ENCODE results near the gene ZNF529. TPM values are rescaled to one million over a fixed set of nuclear protein-coding genes. Genes with fewer than 3 reads are reported as not detected.

Gene ZNF529
- total RNA-seq, 1 experiment from 2014 or later, result 16.9 TPM

GRCh38 chr19:36605877-36606478 is 32.9 kb upstream of the ZNF529 start:
- Histone ChIP-seq H2AK5ac (ENCODE audit: insufficient read length, low read length) (no peak overlapping the region), H2BK15ac (ENCODE audit: low read depth, low read length) (no peak overlapping the region), H3K4ac (ENCODE audit: low read depth, low read length) (no peak overlapping the region), H3K9me3 (ENCODE audit: control insufficient read depth, low read depth, low read length) (no peaks in the 10 kb centered on the region), H2BK12ac (ENCODE audit: insufficient read length, low read depth, low read length) (no peak overlapping the region), H3K79me1 (ENCODE audit: insufficient read depth, low read depth, low read length, poor library complexity, severe bottlenecking) (no peaks in the 10 kb centered on the region), H3K4me1 (ENCODE audit: insufficient read depth, low read length) (no peaks in the 10 kb centered on the region; the same call in 1 of the 2 replicates), H3T11ph (ENCODE audit: low read length) (no peak overlapping the region), H4K91ac (ENCODE audit: insufficient read length, low read depth, low read length) (no peak overlapping the region), H4K8ac (replicated peaks; ENCODE audit: insufficient read length, low read depth, low read length) (no peak overlapping the region), H3K18ac (ENCODE audit: insufficient read length, low read depth, low read length) (no peak overlapping the region), H3K56ac (ENCODE audit: insufficient read length, low read depth, low read length) (no peak overlapping the region), H2BK20ac (ENCODE audit: low read depth, low read length, poor library complexity, severe bottlenecking) (no peak overlapping the region), H3K23me2 (ENCODE audit: insufficient read length, low read depth, low read length, poor library complexity, severe bottlenecking) (no peaks in the 10 kb centered on the region), H4K20me1 (ENCODE audit: control insufficient read depth, insufficient read depth, insufficient read length) (no peaks in the 10 kb centered on the region), H3K79me2 (ENCODE audit: insufficient read depth, low read length) (no peaks in the 10 kb centered on the region), H2BK120ac (ENCODE audit: low read depth, low read length, poor library complexity, severe bottlenecking) (no peak overlapping the region), H3K27ac (ENCODE audit: insufficient read length, low read depth, low read length) (no peak overlapping the region), H3K4me2 (ENCODE audit: insufficient read depth, insufficient read length, low read length) (peak overlapping the region; percentile 79), H2AFZ (ENCODE audit: low read length) (no peak overlapping the region), H3K9ac (ENCODE audit: extremely low read depth, insufficient read length, low read length) (peak overlapping the region; percentile 20), H4K5ac (ENCODE audit: insufficient read length, low read depth, low read length) (no peak overlapping the region), H3K14ac (ENCODE audit: insufficient read depth, low read length) (no peak overlapping the region), H2BK5ac (ENCODE audit: insufficient read length, low read length) (no peak overlapping the region), H3K23ac (ENCODE audit: insufficient read length, low read depth, low read length) (no peak overlapping the region), H3K27me3 (ENCODE audit: insufficient read depth, low read length) (no peaks in the 10 kb centered on the region)
- TF ChIP-seq, protein P1, sequence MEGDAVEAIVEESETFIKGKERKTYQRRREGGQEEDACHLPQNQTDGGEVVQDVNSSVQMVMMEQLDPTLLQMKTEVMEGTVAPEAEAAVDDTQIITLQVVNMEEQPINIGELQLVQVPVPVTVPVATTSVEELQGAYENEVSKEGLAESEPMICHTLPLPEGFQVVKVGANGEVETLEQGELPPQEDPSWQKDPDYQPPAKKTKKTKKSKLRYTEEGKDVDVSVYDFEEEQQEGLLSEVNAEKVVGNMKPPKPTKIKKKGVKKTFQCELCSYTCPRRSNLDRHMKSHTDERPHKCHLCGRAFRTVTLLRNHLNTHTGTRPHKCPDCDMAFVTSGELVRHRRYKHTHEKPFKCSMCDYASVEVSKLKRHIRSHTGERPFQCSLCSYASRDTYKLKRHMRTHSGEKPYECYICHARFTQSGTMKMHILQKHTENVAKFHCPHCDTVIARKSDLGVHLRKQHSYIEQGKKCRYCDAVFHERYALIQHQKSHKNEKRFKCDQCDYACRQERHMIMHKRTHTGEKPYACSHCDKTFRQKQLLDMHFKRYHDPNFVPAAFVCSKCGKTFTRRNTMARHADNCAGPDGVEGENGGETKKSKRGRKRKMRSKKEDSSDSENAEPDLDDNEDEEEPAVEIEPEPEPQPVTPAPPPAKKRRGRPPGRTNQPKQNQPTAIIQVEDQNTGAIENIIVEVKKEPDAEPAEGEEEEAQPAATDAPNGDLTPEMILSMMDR (conservative IDR thresholded peaks at IDR 0.05), result no peak
- Mint-ChIP-seq H3K4me1 (peaks cover 12 to 13% of the 10 kb centered on the region in 2 experiments), H3K36me3 (ENCODE audit: insufficient read depth in 1 of 3, low read depth in 3 of 3) (peaks cover 19 to 24% (median 21%) of the 10 kb centered on the region in 3 experiments), H3K9me3 (peaks cover 0 to 10% of the 10 kb centered on the region in 2 experiments; a peak in 3 of 5 replicates), H3K27ac (0 out of 7 replicates have a peak overlapping the region, but pooled peaks of 1 of the 3 experiments have one; percentile 2), H3K27me3 (ENCODE audit: low read depth) (peaks cover 8% of the 10 kb centered on the region), H3K4me3 (peak overlapping the region; percentile 80 to 88)
- DNase-seq, result no peak
- no CpG with 5 or more reads among the region's 1 CpG for WGBS (ENCODE audit: extremely low coverage, insufficient read length, low lambda C conversion rate)

Data from H9 (cell line).